Vagina (tissue), 2 donors: Measurements from ENCODE around the gene HEATR1.

Experiments
- POLR2A ChIP-seq, 2 donors: fragments of 450-650 bp; IDR thresholded peaks; one replicate each; pipeline ENCODE4 v1.6.1; 2017; ENCODE audit warnings: antibody characterized with exemption in 2 of 2, mild to moderate bottlenecking in 2 of 2, moderate library complexity in 2 of 2
- POLR2AphosphoS5 ChIP-seq, 2 donors: sonication (generic); formaldehyde crosslinking; IDR thresholded peaks; one replicate each; pipeline ENCODE4 v1.9.0; 2017; ENCODE audit warnings: antibody characterized with exemption in 2 of 2, mild to moderate bottlenecking in 2 of 2, low read depth in 1 of 2; ENCODE audit not compliant: insufficient read depth in 1 of 2

- no peak for TF ChIP-seq POLR2A (IDR thresholded peaks at IDR 0.05)
- no peak for TF ChIP-seq POLR2AphosphoS5 (IDR thresholded peaks at IDR 0.05; ENCODE audit: insufficient read depth in 1 of 2, low read depth in 1 of 2)
Observed at GRCh38 chr1:236548452-236548851, 55.9 kb downstream of the HEATR1 start.
